NCI-H1417 treated with DMSO at 0.1 percent for 48 hours (cell line): Measurements from ENCODE around the gene BPIFA3.

Experiments used
- DNase-seq: peaks from one replicate; lab custom pipeline; 2025; lab: John Stamatoyannopoulos, UW

BPIFA3 gene

GRCh38 chr20:33263784-33264183, 46.6 kb downstream of the BPIFA3 start:
- no peak for DNase-seq

- no peak for DNase-seq
These were observed 50.5 kb downstream of the BPIFA3 start for GRCh38 chr20:33267701-33268100.

- DNase-seq = no peak
These were observed 55.2 kb downstream of the BPIFA3 start for GRCh38 chr20:33272155-33272873.

- no peak for DNase-seq
These were observed 56.1 kb downstream of the BPIFA3 start for GRCh38 chr20:33273117-33273851.

GRCh38 chr20:33275215-33275614, 58.1 kb downstream of the BPIFA3 start:
- no peak for DNase-seq

GRCh38 chr20:33275871-33276270, 58.7 kb downstream of the BPIFA3 start:
- no peak for DNase-seq

GRCh38 chr20:33276303-33277113, 59.4 kb downstream of the BPIFA3 start:
- DNase-seq = no peak
